ENCODE results near the gene FDXR. TPM values are rescaled to one million over a fixed set of nuclear protein-coding genes. Genes with fewer than 3 reads are reported as not detected.

The FDXR gene
- total and polyA plus RNA-seq, 2 donors (not counting 1 experiment from before 2014, with no cell fraction given): 4.6 to 7.0 TPM

- Histone ChIP-seq H3K4me1 (ENCODE audit: control insufficient read depth in 2 of 2, insufficient read depth in 2 of 2, low read length in 2 of 2) (peaks cover 46 to 49% of the 10 kb centered on the region in 2 donors), H4K20me1 (ENCODE audit: control insufficient read depth, insufficient read depth, low read length, poor library complexity, severe bottlenecking) (peaks cover 5% of the 10 kb centered on the region), H3K4me3 (ENCODE audit: control extremely low read depth in 1 of 5, extremely low read depth in 1 of 5, insufficient read depth in 1 of 5, low read depth in 2 of 5, low read length in 4 of 5) (no peak overlapping the region), H3K4me2 (replicated peaks; ENCODE audit: low read depth, low read length, poor library complexity, severe bottlenecking) (no peak overlapping the region), H3K36me3 (replicated peaks in 1 of 2; ENCODE audit: control extremely low read depth in 1 of 2, control insufficient read depth in 1 of 2, extremely low read depth in 1 of 2, insufficient read depth in 2 of 2, low read length in 1 of 2) (peaks cover 0 to 12% of the 10 kb centered on the region in 2 experiments), H3K27ac (ENCODE audit: low read length in 2 of 2) (no peak overlapping the region), H3K27me3 (replicated peaks in 1 of 4; ENCODE audit: control extremely low read depth in 1 of 4, control insufficient read depth in 3 of 4, insufficient read depth in 4 of 4, low read length in 3 of 4) (peaks cover 0 to 5% (median 2%) of the 10 kb centered on the region in 4 experiments), H3K9me3 (ENCODE audit: control extremely low read depth in 1 of 3, control insufficient read depth in 2 of 3, insufficient read depth in 1 of 3, low read length in 2 of 3) (peaks cover 0 to 4% (median 0%) of the 10 kb centered on the region in 3 donors), H3K9ac (ENCODE audit: low read length) (no peak overlapping the region), H3K79me2 (ENCODE audit: control insufficient read depth, insufficient read depth, low read length) (peaks cover 2% of the 10 kb centered on the region), H2AFZ (ENCODE audit: insufficient read depth, low read depth, low read length, poor library complexity, severe bottlenecking) (no peak overlapping the region)
- Mint-ChIP-seq H3K4me3 (no peak overlapping the region), H3K27me3 (no peaks in the 10 kb centered on the region), H3K27ac (no peak overlapping the region), H3K4me1 (peaks cover 46% of the 10 kb centered on the region), H3K9me3 (ENCODE audit: insufficient read depth) (no peaks in the 10 kb centered on the region)
- POLR2A ChIA-PET: interaction anchor here (0.6 kb wide), 1 partner anchor 520 kb away, joined by 5 read pairs; no protein-coding TSS in a partner anchor
- DNase-seq (no peak), ATAC-seq (ENCODE audit: low read depth) (no peak)
- TF ChIP-seq, protein P1, sequence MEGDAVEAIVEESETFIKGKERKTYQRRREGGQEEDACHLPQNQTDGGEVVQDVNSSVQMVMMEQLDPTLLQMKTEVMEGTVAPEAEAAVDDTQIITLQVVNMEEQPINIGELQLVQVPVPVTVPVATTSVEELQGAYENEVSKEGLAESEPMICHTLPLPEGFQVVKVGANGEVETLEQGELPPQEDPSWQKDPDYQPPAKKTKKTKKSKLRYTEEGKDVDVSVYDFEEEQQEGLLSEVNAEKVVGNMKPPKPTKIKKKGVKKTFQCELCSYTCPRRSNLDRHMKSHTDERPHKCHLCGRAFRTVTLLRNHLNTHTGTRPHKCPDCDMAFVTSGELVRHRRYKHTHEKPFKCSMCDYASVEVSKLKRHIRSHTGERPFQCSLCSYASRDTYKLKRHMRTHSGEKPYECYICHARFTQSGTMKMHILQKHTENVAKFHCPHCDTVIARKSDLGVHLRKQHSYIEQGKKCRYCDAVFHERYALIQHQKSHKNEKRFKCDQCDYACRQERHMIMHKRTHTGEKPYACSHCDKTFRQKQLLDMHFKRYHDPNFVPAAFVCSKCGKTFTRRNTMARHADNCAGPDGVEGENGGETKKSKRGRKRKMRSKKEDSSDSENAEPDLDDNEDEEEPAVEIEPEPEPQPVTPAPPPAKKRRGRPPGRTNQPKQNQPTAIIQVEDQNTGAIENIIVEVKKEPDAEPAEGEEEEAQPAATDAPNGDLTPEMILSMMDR (IDR thresholded peaks at IDR 0.05): no peak
- no peak for TF ChIP-seq EZH2 (IDR thresholded peaks at IDR 0.05; ENCODE audit: borderline replicate concordance, insufficient read depth, low read depth, low read length, poor library complexity, severe bottlenecking)
- intact Hi-C loops (cut with micrococcal nuclease): no loop called here
- CTCF ChIA-PET: no interaction called here
- WGBS (ENCODE audit: insufficient coverage): 94% methylated on average over 9 of the region's 9 CpGs
These were observed 34.5 kb downstream of the FDXR start for GRCh38 chr17:74838274-74838673.

DNA sequence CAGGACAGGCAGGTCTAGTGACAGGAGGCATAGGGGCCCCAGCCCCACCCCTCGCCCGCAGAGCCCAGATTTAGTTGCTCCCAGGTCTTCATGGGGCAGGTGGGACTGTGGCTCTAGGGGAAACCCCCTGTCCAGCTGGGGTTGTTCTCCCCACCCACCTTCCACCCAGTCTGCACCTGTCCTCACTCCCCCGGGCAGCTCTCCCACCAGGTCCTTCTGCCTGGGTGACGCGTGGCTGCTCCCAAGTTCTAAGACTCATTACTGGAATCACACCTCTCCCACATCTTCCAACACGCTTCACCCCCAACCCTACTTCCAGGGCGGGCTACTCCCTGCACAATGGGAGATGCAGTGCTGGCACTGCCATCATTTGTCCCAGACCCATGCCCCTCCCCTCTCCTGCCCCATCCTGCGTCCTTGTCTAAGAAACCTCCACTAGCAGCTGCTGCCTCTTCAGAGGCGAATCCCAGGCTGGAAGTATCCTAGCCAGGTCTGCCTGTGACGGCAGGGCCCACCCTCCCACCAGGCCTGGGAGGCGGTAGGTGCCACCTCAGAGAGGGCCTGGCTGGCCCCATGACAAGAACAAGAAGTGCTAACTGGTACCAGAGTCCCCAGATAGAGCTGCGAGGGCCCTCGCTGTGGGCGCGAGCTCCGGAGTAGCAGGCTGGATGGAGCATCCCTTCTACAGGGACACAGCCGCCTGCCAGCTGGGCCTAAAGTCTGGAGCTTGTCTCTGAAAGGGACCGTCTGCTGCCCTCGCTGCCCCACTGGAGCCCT lies 35.9 kb downstream of the FDXR start:
- Mint-ChIP-seq H3K9me3 (ENCODE audit: insufficient read depth) (no peaks in the 10 kb centered on the region), H3K27ac (no peak overlapping the region), H3K4me1 (peaks cover 56% of the 10 kb centered on the region), H3K4me3 (no peak overlapping the region), H3K27me3 (no peaks in the 10 kb centered on the region)
- Histone ChIP-seq H3K36me3 (replicated peaks in 1 of 2; ENCODE audit: control extremely low read depth in 1 of 2, control insufficient read depth in 1 of 2, extremely low read depth in 1 of 2, insufficient read depth in 2 of 2, low read length in 1 of 2) (peaks cover 0 to 12% of the 10 kb centered on the region in 2 experiments), H3K27ac (ENCODE audit: low read length in 2 of 2) (no peak overlapping the region), H3K4me1 (ENCODE audit: control insufficient read depth in 2 of 2, insufficient read depth in 2 of 2, low read length in 2 of 2) (peaks cover 41 to 53% of the 10 kb centered on the region in 2 donors), H3K9ac (ENCODE audit: low read length) (no peak overlapping the region), H3K79me2 (ENCODE audit: control insufficient read depth, insufficient read depth, low read length) (peaks cover 2% of the 10 kb centered on the region), H4K20me1 (ENCODE audit: control insufficient read depth, insufficient read depth, low read length, poor library complexity, severe bottlenecking) (peaks cover 5% of the 10 kb centered on the region), H3K4me3 (ENCODE audit: control extremely low read depth in 1 of 5, extremely low read depth in 1 of 5, insufficient read depth in 1 of 5, low read depth in 2 of 5, low read length in 4 of 5) (no peak overlapping the region), H2AFZ (ENCODE audit: insufficient read depth, low read depth, low read length, poor library complexity, severe bottlenecking) (no peak overlapping the region), H3K9me3 (ENCODE audit: control extremely low read depth in 1 of 3, control insufficient read depth in 2 of 3, insufficient read depth in 1 of 3, low read length in 2 of 3) (peaks cover 0 to 3% (median 0%) of the 10 kb centered on the region in 3 donors), H3K27me3 (replicated peaks in 1 of 4; ENCODE audit: control extremely low read depth in 1 of 4, control insufficient read depth in 3 of 4, insufficient read depth in 4 of 4, low read length in 3 of 4) (no peaks in the 10 kb centered on the region), H3K4me2 (replicated peaks; ENCODE audit: low read depth, low read length, poor library complexity, severe bottlenecking) (no peak overlapping the region)
- WGBS (ENCODE audit: insufficient coverage): 98% methylated on average over 19 of the region's 19 CpGs
- no peak for DNase-seq
- ATAC-seq (ENCODE audit: low read depth): no peak
- ChIA-PET CTCF (no interaction called here), POLR2A (no interaction called here)
- intact Hi-C loops (cut with micrococcal nuclease): no loop called here
- TF ChIP-seq EZH2 (IDR thresholded peaks at IDR 0.05; ENCODE audit: borderline replicate concordance, insufficient read depth, low read depth, low read length, poor library complexity, severe bottlenecking): no peak
- TF ChIP-seq, protein P1 (IDR thresholded peaks at IDR 0.05): no peak
